H1 (cell line): ENCODE results near the gene ADGRL2. TPM values are rescaled to one million over a fixed set of nuclear protein-coding genes. Genes with fewer than 3 reads are reported as not detected.

Source experiments
- CTCF ChIA-PET: fragments of 300-600 bp; sonication (Branson Sonifier 250); formaldehyde crosslinking; loops from one replicate; lab custom pipeline; 2021; ENCODE audit not compliant: partially characterized antibody; lab: Charles Lee
- POLR2A ChIA-PET: fragments of 300-600 bp; sonication (Branson Sonifier 250); formaldehyde crosslinking; loops from one replicate; lab custom pipeline; 2021; ENCODE audit warnings: inconsistent platforms; ENCODE audit not compliant: partially characterized antibody; lab: Charles Lee
- DNase-seq, 2 experiments: peaks; one replicate each; pipeline versions ENCODE4 v3.0.0 to v3.0.0-alpha.2; 2010 to 2022; ENCODE audit warnings: low spot score in 2 of 2, low read depth in 1 of 2, mixed read lengths in 1 of 2
- FAIRE-seq: peaks from 2 replicates; lab custom pipeline; 2011; peaks lifted over from hg19 to GRCh38; lab: Jason Lieb, UNC
- H2AFZ ChIP-seq: 2 replicates; pipeline ENCODE4 v1.8.1; 2012; ENCODE audit warnings: low read length, inconsistent platforms
- H2AK5ac ChIP-seq: 2 replicates; pipeline ENCODE4 v1.6.1; 2013; ENCODE audit warnings: low read depth, low read length
- H2BK120ac ChIP-seq: replicated peaks from 2 replicates; pipeline ENCODE3; 2013; ENCODE audit warnings: low read depth, low read length, inconsistent platforms
- H2BK12ac ChIP-seq: 2 replicates; pipeline ENCODE4 v1.6.1; 2013; ENCODE audit warnings: low read depth, low read length
- H2BK15ac ChIP-seq: 2 replicates; pipeline ENCODE4 v1.6.1; 2013; ENCODE audit warnings: low read length
- H2BK20ac ChIP-seq: 2 replicates; pipeline ENCODE4 v1.6.1; 2013; ENCODE audit warnings: low read length
- H2BK5ac ChIP-seq: 2 replicates; pipeline ENCODE4 v1.6.1; 2013; ENCODE audit warnings: low read depth, low read length
- H3K14ac ChIP-seq: 2 replicates; pipeline ENCODE4 v1.6.1; 2013; ENCODE audit warnings: inconsistent platforms; ENCODE audit not compliant: insufficient read length
- H3K18ac ChIP-seq: 2 replicates; pipeline ENCODE4 v1.6.1; 2013; ENCODE audit warnings: low read length; ENCODE audit errors: extremely low read depth
- H3K23ac ChIP-seq: 2 replicates; pipeline ENCODE4 v1.6.1; 2013; ENCODE audit warnings: inconsistent platforms; ENCODE audit not compliant: insufficient read length
- H3K23me2 ChIP-seq: 2 replicates; pipeline ENCODE4 v1.6.1; 2013; ENCODE audit warnings: low read depth, low read length
- H3K27ac ChIP-seq: 2 replicates; pipeline ENCODE4 v1.6.1; 2011; ENCODE audit warnings: low read depth, low read length, inconsistent platforms
- H3K27me3 ChIP-seq, 4 experiments: replicated peaks in 1 of 4; 1 replicate in 1 of 4; 2 replicates in 3 of 4; pipeline versions ENCODE4 v1.6.1 to v1.8.1; 2011 to 2013; ENCODE audit warnings: low read length in 3 of 4, mild to moderate bottlenecking in 3 of 4, inconsistent platforms in 2 of 4, mixed read lengths in 2 of 4, moderate library complexity in 1 of 4; ENCODE audit not compliant: control insufficient read depth in 3 of 4, insufficient read depth in 3 of 4; ENCODE audit errors: extremely low read depth in 1 of 4
- H3K36me3 ChIP-seq, 4 experiments: 2 replicates each; pipeline versions ENCODE4 v1.6.1 to v1.8.1; 2011 to 2013; ENCODE audit warnings: mild to moderate bottlenecking in 4 of 4, low read length in 3 of 4, moderate library complexity in 2 of 4, control low read depth in 1 of 4, inconsistent platforms in 1 of 4; ENCODE audit not compliant: insufficient read depth in 4 of 4, control insufficient read depth in 2 of 4
- H3K4ac ChIP-seq: replicated peaks from 2 replicates; pipeline ENCODE3; 2013; ENCODE audit warnings: low read length, low read depth, mixed read lengths, inconsistent platforms; ENCODE audit not compliant: insufficient read length
- H3K4me1 ChIP-seq, 4 experiments: replicated peaks in 1 of 4; 1 replicate in 1 of 4; 2 replicates in 3 of 4; pipeline versions ENCODE4 v1.6.1 to v1.8.1; 2011 to 2013; ENCODE audit warnings: low read length in 3 of 4, inconsistent platforms in 2 of 4, mixed read lengths in 1 of 4; ENCODE audit not compliant: insufficient read depth in 4 of 4, control insufficient read depth in 3 of 4
- H3K4me2 ChIP-seq, 2 experiments: 2 replicates each; pipeline versions ENCODE4 v1.6.1 to v1.8.1; 2011 to 2013; ENCODE audit warnings: low read depth in 2 of 2, low read length in 2 of 2, control low read depth in 1 of 2, inconsistent platforms in 1 of 2, mild to moderate bottlenecking in 1 of 2; ENCODE audit not compliant: insufficient read depth in 1 of 2
- H3K4me3 ChIP-seq, 4 experiments: fragments of 200-600, 300-600 bp in 1 of 4; sonication (generic), shearing (Covaris generic), sonication (Bioruptor Twin) in 1 of 4; 2 replicates each; pipeline versions ENCODE4 v1.5.1 to v1.8.1; 2011 to 2016; ENCODE audit warnings: low read length in 4 of 4, low read depth in 3 of 4, control low read depth in 2 of 4, inconsistent platforms in 2 of 4, mild to moderate bottlenecking in 2 of 4, mixed read lengths in 1 of 4, moderate library complexity in 1 of 4; ENCODE audit not compliant: insufficient read depth in 2 of 4; ENCODE audit errors: extremely low read depth in 1 of 4
- H3K56ac ChIP-seq: replicated peaks from 2 replicates; pipeline ENCODE3; 2013; ENCODE audit warnings: low read depth, mild to moderate bottlenecking, mixed read lengths, low read length, inconsistent platforms; ENCODE audit not compliant: insufficient read length
- H3K79me1 ChIP-seq: 2 replicates; pipeline ENCODE4 v1.6.1; 2013; ENCODE audit warnings: low read depth, low read length, control low read depth
- H3K79me2 ChIP-seq, 2 experiments: 2 replicates each; pipeline versions ENCODE4 v1.6.1 to v1.8.1; 2012 to 2013; ENCODE audit warnings: low read length in 2 of 2, mild to moderate bottlenecking in 2 of 2, inconsistent platforms in 1 of 2; ENCODE audit not compliant: insufficient read depth in 2 of 2, control insufficient read depth in 1 of 2
- H3K9ac ChIP-seq, 4 experiments: replicated peaks in 1 of 4; 1 replicate in 1 of 4; 2 replicates in 3 of 4; pipeline versions ENCODE4 v1.6.1 to v1.8.1; 2011 to 2013; ENCODE audit warnings: low read depth in 3 of 4, low read length in 3 of 4, control low read depth in 2 of 4, mild to moderate bottlenecking in 2 of 4, moderate library complexity in 2 of 4, inconsistent platforms in 1 of 4; ENCODE audit errors: extremely low read depth in 1 of 4
- H3K9me3 ChIP-seq, 2 experiments: 2 replicates each; pipeline versions ENCODE4 v1.6.1 to v1.8.1; 2012 to 2013; ENCODE audit warnings: mild to moderate bottlenecking in 2 of 2, moderate library complexity in 2 of 2, control low read depth in 1 of 2, inconsistent platforms in 1 of 2, low read depth in 1 of 2, low read length in 1 of 2, mixed read lengths in 1 of 2; ENCODE audit not compliant: insufficient read depth in 2 of 2
- H4K20me1 ChIP-seq, 2 experiments: replicated peaks in 1 of 2; 2 replicates each; pipeline versions ENCODE3 to v1.8.1; 2011 to 2013; ENCODE audit warnings: inconsistent platforms in 2 of 2, low read length in 2 of 2, mild to moderate bottlenecking in 1 of 2; ENCODE audit not compliant: insufficient read depth in 2 of 2, control insufficient read depth in 1 of 2
- H4K5ac ChIP-seq: 2 replicates; pipeline ENCODE4 v1.6.1; 2013; ENCODE audit warnings: low read length, low read depth, mixed read lengths, inconsistent platforms; ENCODE audit not compliant: insufficient read length
- H4K8ac ChIP-seq: 2 replicates; pipeline ENCODE4 v1.8.0; 2013; ENCODE audit warnings: mild to moderate bottlenecking, moderate library complexity, low read length, inconsistent platforms; ENCODE audit not compliant: insufficient read depth; ENCODE audit errors: extremely low read depth
- H4K91ac ChIP-seq: replicated peaks from 2 replicates; pipeline ENCODE3; 2013; ENCODE audit warnings: low read length, mixed read lengths, inconsistent platforms; ENCODE audit not compliant: insufficient read length
- BCL11A ChIP-seq, 2 experiments: IDR thresholded peaks; one replicate each; pipeline ENCODE4 v1.6.1; 2011; ENCODE audit warnings: low read depth in 2 of 2, low read length in 2 of 2, mild to moderate bottlenecking in 2 of 2
- CBX5 ChIP-seq: fragments of 300-800, 300-1000 bp; sonication (generic); IDR thresholded peaks from 2 replicates; pipeline ENCODE4 v1.7.1; 2016; ENCODE audit warnings: antibody characterized with exemption, low read length, low read depth
- CHD1 ChIP-seq: IDR thresholded peaks from 2 replicates; pipeline ENCODE4 v1.6.1; 2012; ENCODE audit warnings: low read depth, low read length, improper control_type of control experiment
- CHD2 ChIP-seq: IDR thresholded peaks from 2 replicates; pipeline ENCODE4 v1.6.1; 2012; ENCODE audit warnings: low read length, improper control_type of control experiment
- GTF2F1 ChIP-seq: IDR thresholded peaks from 2 replicates; pipeline ENCODE4 v1.6.1; 2012; ENCODE audit warnings: low read depth, low read length, improper control_type of control experiment, borderline replicate concordance
- KDM4A ChIP-seq: IDR thresholded peaks from one replicate; pipeline ENCODE4 v1.7.1; 2012; ENCODE audit warnings: low read depth, mild to moderate bottlenecking, moderate library complexity, low read length, inconsistent platforms; ENCODE audit not compliant: severe bottlenecking
- MAFK ChIP-seq: IDR thresholded peaks from 2 replicates; pipeline ENCODE4 v1.6.1; 2012; ENCODE audit warnings: low read depth, mild to moderate bottlenecking, improper control_type of control experiment, low read length
- MAX ChIP-seq: IDR thresholded peaks from 2 replicates; pipeline ENCODE4 v1.6.1; 2012; ENCODE audit warnings: inconsistent platforms
- POLR2A ChIP-seq, 2 experiments: IDR thresholded peaks; 1 replicate in 1 of 2; 2 replicates in 1 of 2; pipeline ENCODE4 v1.6.1; 2011; ENCODE audit warnings: low read depth in 2 of 2, low read length in 2 of 2, mild to moderate bottlenecking in 2 of 2; ENCODE audit errors: control extremely low read depth in 1 of 2
- POLR2AphosphoS5 ChIP-seq: IDR thresholded peaks from 2 replicates; pipeline ENCODE4 v1.6.1; 2011; ENCODE audit warnings: low read depth, low read length
- RBBP5 ChIP-seq: IDR thresholded peaks from 2 replicates; pipeline ENCODE4 v1.7.1; 2012; ENCODE audit warnings: low read depth, mild to moderate bottlenecking, inconsistent platforms, low read length, moderate library complexity, borderline replicate concordance
- RXRA ChIP-seq: IDR thresholded peaks from 2 replicates; pipeline ENCODE4 v1.6.1; 2011; ENCODE audit warnings: low read depth, mild to moderate bottlenecking, low read length, moderate library complexity; ENCODE audit not compliant: insufficient read depth
- SIRT6 ChIP-seq: IDR thresholded peaks from one replicate; pipeline ENCODE4 v1.7.1; 2012; ENCODE audit warnings: low read length, inconsistent platforms
- SP2 ChIP-seq: IDR thresholded peaks from 2 replicates; pipeline ENCODE4 v1.6.1; 2012; ENCODE audit warnings: mild to moderate bottlenecking, low read length, inconsistent platforms
- TCF12 ChIP-seq: IDR thresholded peaks from 2 replicates; pipeline ENCODE4 v1.6.1; 2011; ENCODE audit warnings: low read depth, mild to moderate bottlenecking, low read length
- ZNF274 ChIP-seq: IDR thresholded peaks from 2 replicates; pipeline ENCODE4 v1.7.0; 2012; ENCODE audit warnings: low read length, borderline replicate concordance; ENCODE audit errors: extremely low read depth
- WGBS, 2 experiments: shearing (Covaris generic) in 1 of 2; methylation state at CpG; one replicate each; pipeline versions ENCODE4 v1.1.6 to v1.1.7; 2013 to 2015; ENCODE audit warnings: low lambda C conversion rate in 2 of 2, mixed read lengths in 2 of 2, inconsistent platforms in 1 of 2, low coverage in 1 of 2, missing lambda C conversion rate in 1 of 2; ENCODE audit not compliant: insufficient replicate concordance in 2 of 2, insufficient coverage in 1 of 2, insufficient read length in 1 of 2; ENCODE audit errors: extremely low coverage in 1 of 2, missing lambda C conversion rate in 1 of 2; 5-methylcytosine and 5-hydroxymethylcytosine counted together
- polyA plus RNA-seq, 7 experiments: library from polyadenylated mRNA; depleted of rRNA in 3 of 7; stranded (reverse) in 5 of 7; unstranded in 2 of 7; fragments of >200 nt in 5 of 7; fragments of 200-250 nt in 2 of 7; gene quantifications; 1 replicate in 5 of 7; 2 replicates in 1 of 7; 4 replicates in 1 of 7; pipeline versions ENCODE4 v1.2.1 to v1.2.3, GENCODE V29; 2011 to 2013; ENCODE audit warnings: missing spikeins in 2 of 7, mixed read lengths in 2 of 7
- total RNA-seq: library from RNA; stranded (reverse); fragmentation: NEBNext Ultra II Directional; extraction: Animal tissue kit (Norgen Biotek cat#: 25700); gene quantifications from 2 replicates; pipeline ENCODE4 v1.2.1, GENCODE V29; 2021

ADGRL2 gene
- total and polyA plus RNA-seq, 2 of the 8 experiments (the other 6 are each of a cell fraction or from before 2014, with no cell fraction given): 113 to 124 TPM

DNA sequence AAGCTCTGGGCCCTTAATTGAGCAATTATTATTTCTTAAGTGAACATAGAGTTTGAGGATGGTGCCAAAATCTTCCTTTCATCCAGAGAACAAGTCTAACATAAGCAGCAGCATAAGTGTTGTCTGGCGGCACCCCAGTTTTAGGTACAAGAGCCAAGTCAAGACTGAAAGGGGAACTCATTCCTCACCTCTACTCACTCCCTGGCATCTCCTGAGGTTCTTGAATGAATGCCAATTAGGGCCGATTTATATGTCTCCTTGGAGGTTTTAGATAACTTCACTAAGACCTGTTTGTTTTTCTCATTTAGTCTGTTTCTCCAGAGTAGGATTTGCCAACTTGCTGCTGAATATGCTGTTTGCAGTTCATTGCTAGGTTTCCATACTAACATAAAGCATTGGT, 42.6 kb upstream of the ADGRL2 start:
- no peaks in the 10 kb centered on the region for H4K20me1 ChIP-seq
- no peaks in the 10 kb centered on the region for H3K79me2 ChIP-seq
- H4K5ac ChIP-seq: no peak overlapping the region
- no peak overlapping the region for H3K9ac ChIP-seq
- H4K91ac ChIP-seq: no peak overlapping the region
- no peak overlapping the region for H3K27ac ChIP-seq
- no peak for FAIRE-seq
- H4K8ac ChIP-seq: no peak overlapping the region
- no peak overlapping the region for H3K4me3 ChIP-seq
- no peak overlapping the region for H2BK20ac ChIP-seq
- POLR2A ChIA-PET: no interaction called here
- no peak overlapping the region for H2BK12ac ChIP-seq
- H3K9me3 ChIP-seq: no peaks in the 10 kb centered on the region
- no peak for DNase-seq
- no peak overlapping the region for H3K18ac ChIP-seq
- no peak overlapping the region for H2BK5ac ChIP-seq
- no peak overlapping the region for H3K23ac ChIP-seq
- no peak overlapping the region for H2AK5ac ChIP-seq
- no peaks in the 10 kb centered on the region for H3K27me3 ChIP-seq
- H2BK120ac ChIP-seq: no peak overlapping the region
- H2BK15ac ChIP-seq: no peak overlapping the region
- no peaks in the 10 kb centered on the region; the same call in 1 of the 2 replicates for H3K23me2 ChIP-seq
- H3K14ac ChIP-seq: no peak overlapping the region
- no peaks in the 10 kb centered on the region for H3K36me3 ChIP-seq
- H3K4me2 ChIP-seq: no peak overlapping the region
- no peak overlapping the region for H2AFZ ChIP-seq
- CTCF ChIA-PET: interaction anchor here (1.2 to 1.6 kb wide), 4 partner anchors 10 to 344 kb away, joined by 3 to 6 read pairs (median 3); no protein-coding TSS in a partner anchor
- 87% methylated on average over 2 of the region's 2 CpGs; no CpG with 5 or more reads in 1 of the 2 experiments for WGBS, 2 experiments
- H3K79me1 ChIP-seq: no peaks in the 10 kb centered on the region
- peaks cover 0 to 3% (median 2%) of the 10 kb centered on the region in 4 experiments; a peak in 3 of 7 replicates for H3K4me1 ChIP-seq
- no peak overlapping the region for H3K4ac ChIP-seq
- H3K56ac ChIP-seq: no peak overlapping the region
- no peak for TF ChIP-seq TCF12
- no peak for TF ChIP-seq GTF2F1
- TF ChIP-seq MAX: no peak
- TF ChIP-seq POLR2A (IDR thresholded peaks at IDR 0.05; ENCODE audit: control extremely low read depth in 1 of 2, low read depth in 2 of 2, low read length in 2 of 2): no peak
- no peak for TF ChIP-seq ZNF274
- TF ChIP-seq RXRA: no peak
- TF ChIP-seq RBBP5: no peak
- no peak for TF ChIP-seq CBX5
- TF ChIP-seq BCL11A (IDR thresholded peaks at IDR 0.05; ENCODE audit: low read depth in 2 of 2, low read length in 2 of 2): no peak
- TF ChIP-seq MAFK: no peak
- TF ChIP-seq POLR2AphosphoS5: no peak
- no peak for TF ChIP-seq SIRT6
- TF ChIP-seq SP2: no peak
- no peak for TF ChIP-seq KDM4A
- no peak for TF ChIP-seq CHD2
- TF ChIP-seq CHD1: no peak
